Measurements from ENCODE around the gene ORC1.

DNA sequence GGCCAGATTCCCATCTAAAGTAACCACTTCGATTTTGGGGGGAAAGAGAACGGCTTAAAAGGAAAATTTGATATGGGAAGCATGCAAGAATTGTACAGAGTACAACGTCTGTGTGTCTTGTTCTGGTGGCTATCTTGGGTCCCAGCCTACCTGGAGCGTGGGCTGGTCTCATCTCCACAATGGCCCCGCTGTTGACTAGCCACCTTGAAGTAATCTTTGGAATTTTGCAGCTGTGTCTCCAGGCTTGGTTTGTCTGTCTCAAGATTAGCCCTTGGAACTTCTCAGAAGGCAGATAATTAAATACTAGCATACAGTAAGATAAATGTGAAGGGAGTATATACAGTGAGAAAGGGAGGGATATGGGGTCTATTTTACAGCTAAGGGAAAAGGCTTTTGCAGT lies 37.0 kb downstream of the ORC1 start:
- TF ChIP-seq EZH2 (IDR thresholded peaks at IDR 0.05; ENCODE audit: insufficient read depth, poor library complexity, severe bottlenecking): no peak
- no peak for TF ChIP-seq EZH2phosphoT487 (IDR thresholded peaks at IDR 0.05; ENCODE audit: insufficient read depth, low read depth)
